ENCODE data around the gene KRTAP5-8. TPM values are rescaled to one million over a fixed set of nuclear protein-coding genes. Genes with fewer than 3 reads are reported as not detected.

The KRTAP5-8 gene
- total RNA-seq, 2 experiments from 2014 or later, result not detected

Other genes starting within 250 kb of the KRTAP5-8 start
- 10 to 100 TPM; 66.4 to 68.9 TPM for gene DHCR7, start 89.6 kb upstream of the KRTAP5-8 start, total RNA-seq
- gene NADSYN1, start 84.8 kb upstream of the KRTAP5-8 start, total RNA-seq, result 100 to 1,000 TPM; 115 to 117 TPM
- not detected for gene KRTAP5-7, start 10.8 kb upstream of the KRTAP5-8 start, total RNA-seq
- gene KRTAP5-9, start 10.4 kb downstream of the KRTAP5-8 start, total RNA-seq, result not detected
- gene KRTAP5-10, start 27.5 kb downstream of the KRTAP5-8 start, total RNA-seq, result not detected
- not detected for gene KRTAP5-11, start 44.9 kb downstream of the KRTAP5-8 start, total RNA-seq

All from activated CD8-positive, alpha-beta T cell treated with anti-CD3 and anti-CD28 coated beads for 36 hours (primary cell).